Cerebellar nuclear complex (tissue), 1 donor: Measurements from ENCODE around the gene GATB.
"Not testable (repeated sequence)": the region's sequence is repeated elsewhere in the genome, so short reads cannot be mapped to it uniquely, and the experiment has no call there.

Source experiments
- DNase-seq, 2 experiments: peaks; one replicate each; lab custom pipeline; 2025; lab: John Stamatoyannopoulos, UW

Gene GATB

GRCh38 chr4:151731670-151732069 lies 29.1 kb downstream of the GATB start:
- not testable (repeated sequence) for DNase-seq

GRCh38 chr4:151729731-151730559 lies 30.9 kb downstream of the GATB start:
- DNase-seq: no peak

DNA sequence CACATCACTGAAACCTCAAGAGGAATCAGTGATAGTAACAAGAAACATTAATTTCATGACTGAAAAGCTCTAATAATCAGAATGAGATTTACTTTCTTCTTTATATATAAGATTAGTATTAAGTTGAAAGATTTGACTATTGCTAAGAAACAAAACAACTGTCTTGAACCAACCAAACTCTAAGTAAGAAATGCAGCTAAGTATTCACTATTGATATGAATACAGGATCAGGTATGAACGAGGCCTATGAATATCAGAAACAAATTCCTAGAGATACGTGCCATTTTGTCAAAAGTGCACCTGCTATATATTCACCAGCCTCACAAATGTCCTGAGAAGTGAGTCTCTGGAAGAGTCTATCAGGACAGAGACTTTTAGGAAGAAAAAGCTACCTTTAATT lies 32.1 kb downstream of the GATB start:
- DNase-seq: no peak

- DNase-seq: no peak
Observed at GRCh38 chr4:151728006-151728405, 32.8 kb downstream of the GATB start.

DNA sequence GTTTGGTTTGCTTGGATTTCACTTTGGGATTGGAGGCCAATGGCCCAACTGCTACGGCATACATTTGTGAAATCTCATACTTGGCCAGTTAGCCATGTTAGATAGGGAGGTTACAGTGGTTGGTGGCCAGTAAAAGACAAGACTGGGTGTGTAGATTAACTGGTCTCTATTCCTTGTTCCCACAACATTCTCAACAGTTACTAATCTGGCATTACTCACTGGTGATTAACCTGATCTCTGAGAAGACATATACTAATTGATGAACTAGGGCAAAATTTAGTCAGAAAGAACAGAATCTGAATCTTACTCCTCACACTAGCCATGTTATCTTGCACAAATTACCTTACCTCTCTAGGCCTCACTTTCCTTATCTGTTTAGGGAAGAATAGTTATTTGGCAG lies 33.4 kb downstream of the GATB start:
- DNase-seq: no peak

GRCh38 chr4:151725087-151725486 lies 35.7 kb downstream of the GATB start:
- no peak for DNase-seq

DNA sequence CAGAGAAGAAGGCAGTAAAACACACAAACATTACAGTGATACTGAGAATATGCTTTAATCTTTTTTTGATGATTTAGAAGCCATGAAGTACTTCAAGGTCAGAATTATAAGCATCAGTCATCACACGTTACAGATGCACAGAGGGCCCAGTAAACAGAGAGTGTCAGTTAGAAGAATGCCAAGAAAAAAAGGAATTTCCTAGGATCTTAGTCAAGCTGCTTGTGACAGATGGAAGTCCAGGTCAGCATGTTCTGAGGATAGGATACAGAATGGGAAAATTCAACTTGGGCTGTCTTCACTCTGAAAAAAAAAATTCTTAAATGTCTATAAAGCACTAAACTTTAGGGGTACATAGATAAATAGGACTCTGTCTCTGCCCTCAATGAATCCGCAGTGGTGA lies 38.9 kb downstream of the GATB start:
- no peak for DNase-seq

DNA sequence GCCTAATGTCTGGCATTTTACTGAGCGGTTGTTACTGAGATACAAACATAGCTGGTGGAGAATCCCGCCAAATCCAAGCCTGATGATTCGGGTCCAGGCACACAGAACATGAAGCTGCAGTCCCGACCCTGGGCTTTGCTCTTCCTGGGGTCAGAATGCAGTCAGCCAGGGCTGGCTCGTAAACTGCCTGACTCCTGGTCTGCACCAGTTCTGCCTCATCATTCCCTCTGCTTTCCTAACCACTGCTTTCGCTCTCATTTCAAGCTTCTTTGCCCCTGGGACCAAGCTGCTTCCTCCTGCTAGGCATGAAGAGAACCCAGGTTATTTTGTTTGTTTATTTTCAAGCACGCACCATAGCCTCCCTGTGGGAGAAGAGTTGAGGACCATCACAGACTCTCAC lies 39.3 kb downstream of the GATB start:
- DNase-seq: no peak

DNA sequence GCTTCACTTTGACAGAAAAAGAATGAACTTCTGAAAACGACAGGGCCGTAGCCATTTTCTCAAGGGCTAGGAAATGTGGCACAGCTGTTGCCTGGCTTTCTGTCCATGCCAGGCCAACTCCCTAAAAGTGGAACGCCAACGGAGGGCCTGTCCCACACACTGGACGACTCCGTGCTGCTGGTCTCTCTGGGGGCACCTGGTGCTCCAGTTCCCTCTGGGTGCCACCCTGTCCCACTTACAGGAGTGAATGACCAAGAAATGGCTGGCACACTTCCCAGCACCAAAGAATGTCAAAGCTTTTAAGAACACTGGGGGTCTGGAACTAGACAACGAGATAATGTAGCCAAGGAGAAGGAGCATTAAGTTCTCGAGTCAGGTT lies 40.9 kb downstream of the GATB start:
- no peak for DNase-seq

- DNase-seq: no peak
Observed at GRCh38 chr4:151718984-151719955, 41.5 kb downstream of the GATB start.

- no peak for DNase-seq
Observed at GRCh38 chr4:151717909-151718628, 42.7 kb downstream of the GATB start.

- no peak for DNase-seq
Observed at GRCh38 chr4:151717314-151717713, 43.5 kb downstream of the GATB start.

DNA sequence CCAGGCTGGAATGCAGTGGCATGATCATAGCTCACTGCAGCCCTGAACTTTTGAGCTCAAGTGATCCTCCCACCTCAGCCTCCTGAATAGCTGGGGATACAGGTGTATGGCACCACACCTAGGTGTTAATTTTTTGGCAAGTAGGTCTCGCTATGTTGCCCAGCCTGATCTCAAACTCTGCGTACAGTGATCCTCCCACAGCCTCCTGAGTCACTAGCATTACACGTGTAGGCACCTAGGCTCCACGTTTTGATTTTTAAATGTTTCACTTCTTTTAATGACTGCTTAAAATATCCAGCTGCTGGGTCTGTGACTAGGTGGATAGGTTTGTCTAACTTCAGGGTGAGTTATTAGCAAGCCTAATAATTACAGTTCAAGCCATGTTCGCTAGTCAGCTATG lies 44.5 kb downstream of the GATB start:
- no peak for DNase-seq

- DNase-seq: no peak
Observed at GRCh38 chr4:151715881-151716280, 44.9 kb downstream of the GATB start.

- DNase-seq: no peak
Observed at GRCh38 chr4:151712777-151713176, 48.0 kb downstream of the GATB start.

DNA sequence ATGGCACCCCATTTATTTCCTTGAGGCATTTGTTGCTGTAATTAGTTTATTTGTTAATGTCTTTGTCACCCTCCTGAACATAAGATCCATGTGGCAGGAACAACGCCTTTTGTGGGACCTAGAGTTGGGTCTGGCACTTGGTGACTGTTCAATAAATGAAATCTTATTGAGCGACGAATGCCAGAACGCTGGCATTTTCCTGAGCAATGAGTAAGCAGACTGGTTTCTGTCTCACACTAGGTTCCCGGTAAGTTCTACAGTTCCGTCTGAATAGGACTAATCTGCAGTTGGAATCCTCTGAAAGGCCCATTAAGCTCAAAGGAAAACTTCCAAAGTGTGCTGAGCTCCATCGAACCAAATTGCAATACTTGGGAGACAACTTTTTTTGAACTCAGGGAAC lies 49.2 kb downstream of the GATB start:
- no peak for DNase-seq

- DNase-seq: no peak
Observed at GRCh38 chr4:151709587-151709986, 51.2 kb downstream of the GATB start.

DNA sequence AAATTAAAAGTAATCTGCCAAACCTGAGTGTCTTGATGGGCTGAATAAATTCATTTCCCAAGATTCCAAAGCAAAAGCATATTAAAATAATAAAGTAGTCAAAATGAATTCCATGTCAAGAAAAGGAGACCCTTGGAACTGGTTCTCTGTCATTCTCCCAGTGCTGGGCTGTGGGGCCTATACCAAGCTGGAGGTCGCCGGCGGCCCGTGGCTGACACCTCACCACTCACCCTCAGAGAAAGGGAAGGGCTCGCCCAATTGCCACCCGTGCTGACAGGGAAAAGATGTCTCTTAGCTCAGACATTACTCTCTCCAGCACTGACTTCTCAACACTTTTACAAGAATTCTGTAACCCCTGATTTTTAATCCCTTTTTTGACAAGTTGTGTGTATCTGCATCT lies 51.7 kb downstream of the GATB start:
- DNase-seq: no peak

DNA sequence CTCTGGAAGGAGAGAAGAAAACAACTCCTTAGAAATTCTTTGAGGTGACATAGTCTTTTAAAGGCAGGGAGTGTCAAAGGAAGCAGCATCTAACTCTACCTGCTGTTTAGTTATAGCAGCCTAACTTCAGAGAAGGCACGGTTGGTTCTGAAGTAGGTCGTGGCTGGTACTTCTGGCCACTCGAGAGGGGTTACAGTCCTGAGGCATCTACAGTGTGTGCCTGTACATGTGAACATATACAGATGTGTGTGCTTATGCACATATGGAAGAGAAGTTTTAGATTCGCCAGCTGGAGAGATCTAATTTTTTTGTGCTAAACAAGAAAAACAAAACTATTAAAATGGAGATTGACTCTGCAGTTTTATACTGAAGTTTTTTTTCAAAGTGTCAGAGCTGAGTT lies 52.7 kb downstream of the GATB start:
- no peak for DNase-seq

GRCh38 chr4:151703401-151703800 lies 57.4 kb downstream of the GATB start:
- no peak for DNase-seq

DNA sequence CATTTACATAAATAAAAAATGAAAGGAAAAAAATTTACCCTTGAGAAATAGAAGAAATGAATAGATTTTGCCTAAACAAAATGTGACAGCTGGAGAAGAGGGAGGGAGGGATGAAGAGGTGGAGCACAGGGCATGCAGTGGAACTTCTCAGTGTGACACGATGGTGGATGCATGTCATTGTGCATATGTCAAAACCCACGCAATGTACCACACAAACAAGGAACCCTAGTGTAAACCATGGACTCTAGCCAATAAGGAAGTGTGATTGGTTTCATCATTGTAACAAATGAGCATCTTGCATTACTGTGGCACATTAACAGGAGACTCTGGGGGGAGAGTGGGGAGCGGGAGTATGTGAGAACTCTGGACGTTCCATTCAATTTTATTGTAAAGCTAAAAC lies 58.6 kb downstream of the GATB start:
- DNase-seq: no peak

DNA sequence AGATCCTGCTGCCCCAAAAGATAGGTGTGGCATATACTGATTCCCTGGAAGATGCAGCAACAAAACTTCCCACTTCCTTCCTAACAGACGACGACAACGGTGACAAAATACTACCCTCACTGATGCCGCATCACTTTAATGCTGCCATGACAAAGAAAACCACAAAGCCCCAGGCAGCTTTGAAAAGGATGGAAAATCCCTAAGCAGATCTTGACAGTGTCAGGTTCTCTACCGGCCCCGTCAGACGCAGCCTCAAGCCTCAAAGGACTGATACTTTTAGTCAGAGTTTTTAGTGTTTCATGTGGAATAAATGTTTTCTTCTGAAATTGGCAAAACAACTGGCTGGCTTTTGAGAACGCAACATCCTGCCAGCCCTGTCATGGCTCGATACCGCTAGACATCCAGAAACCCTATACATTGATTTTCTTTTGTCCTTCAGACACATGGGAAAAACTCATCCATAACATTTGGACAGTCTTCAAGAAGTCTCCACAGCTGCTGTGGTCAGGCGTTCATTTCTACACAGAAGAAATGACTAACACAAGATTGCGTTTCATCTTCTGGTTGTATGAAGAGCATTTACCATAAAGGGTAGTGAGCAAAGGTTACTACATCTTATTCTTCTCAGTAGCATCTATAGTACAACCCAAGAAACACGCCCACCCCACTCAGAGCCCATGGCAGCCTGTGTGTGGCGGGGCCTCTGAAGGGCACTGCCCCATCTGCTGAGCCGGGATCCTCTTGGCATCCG lies 60.1 kb downstream of the GATB start:
- no peak for DNase-seq
